ENCODE measurements around the gene STEAP1B.

Gene STEAP1B

GRCh38 chr7:22406715-22407114 is 93.3 kb downstream of the STEAP1B start:
- in situ Hi-C loops (cut with HindIII; ENCODE audit: low pct_unique_long_range_greater_than_20kb, low sequenced_read_pairs), result no loop called here
- DNase-seq (ENCODE audit: low read depth in 1 of 2, low spot score in 1 of 2), result no peak
- no peak for TF ChIP-seq JUND (IDR thresholded peaks at IDR 0.05; ENCODE audit: low read depth)

DNA sequence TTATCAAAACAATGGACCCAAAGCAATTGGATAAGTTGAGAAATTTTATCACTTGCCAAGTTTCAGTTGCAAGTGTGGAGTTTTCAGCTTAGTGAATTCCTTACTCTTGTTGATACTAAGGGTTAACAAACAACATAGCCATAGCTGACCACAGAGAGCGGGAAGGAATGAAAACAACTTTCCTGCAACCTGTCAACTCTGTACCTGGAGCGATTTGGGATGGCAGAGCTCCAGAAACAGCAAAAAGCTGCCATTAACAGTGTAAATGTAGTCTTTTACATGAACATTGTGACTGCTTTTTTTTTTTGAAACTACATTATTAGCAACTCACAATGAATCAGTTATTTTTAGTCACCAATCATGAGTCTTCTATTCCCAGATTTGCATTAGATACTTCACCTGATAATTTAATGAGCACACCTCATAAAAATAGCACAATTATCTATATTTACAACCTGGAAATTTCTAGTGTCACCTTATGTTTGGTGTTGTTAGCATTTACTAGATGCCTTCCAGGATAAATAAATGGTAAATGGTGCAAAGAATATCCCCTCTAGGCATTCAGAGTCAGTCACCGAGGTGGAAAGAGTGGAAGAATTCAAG is 95.5 kb downstream of the STEAP1B start:
- TF ChIP-seq JUND (IDR thresholded peaks at IDR 0.05; ENCODE audit: low read depth), result peak; percentile 72; the same call in 1 of the 2 replicates
- peak in 1 of 2 experiments; percentile 58 for DNase-seq (ENCODE audit: low read depth in 1 of 2, low spot score in 1 of 2)
- in situ Hi-C loops (cut with HindIII; ENCODE audit: low pct_unique_long_range_greater_than_20kb, low sequenced_read_pairs), result no loop called here

DNA sequence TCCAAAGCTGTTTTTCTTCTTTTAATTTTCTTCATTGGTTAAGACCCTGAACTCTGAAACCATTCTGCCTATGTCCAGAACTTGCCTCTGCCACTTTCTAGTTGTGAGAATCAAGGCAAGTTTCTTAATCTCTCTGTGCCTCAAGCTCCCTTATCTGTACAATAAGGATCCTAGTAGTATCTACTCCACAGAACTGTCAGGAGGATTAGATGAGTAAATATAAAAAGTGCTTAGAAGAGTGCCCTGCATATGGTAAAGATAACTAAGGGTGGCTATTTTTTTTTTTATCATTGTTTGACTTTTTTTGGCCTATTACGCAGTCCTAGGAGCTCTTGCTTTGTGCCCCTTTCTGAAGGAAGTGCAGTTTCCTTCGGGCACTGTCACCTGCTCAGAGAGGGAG is 96.6 kb downstream of the STEAP1B start:
- in situ Hi-C loops (cut with HindIII; ENCODE audit: low pct_unique_long_range_greater_than_20kb, low sequenced_read_pairs), result no loop called here
- DNase-seq (ENCODE audit: low read depth in 1 of 2, low spot score in 1 of 2), result no peak
- no peak for TF ChIP-seq JUND (IDR thresholded peaks at IDR 0.05; ENCODE audit: low read depth)

GRCh38 chr7:22402250-22402649 is 97.7 kb downstream of the STEAP1B start:
- in situ Hi-C loops (cut with HindIII; ENCODE audit: low pct_unique_long_range_greater_than_20kb, low sequenced_read_pairs), result no loop called here
- TF ChIP-seq JUND (IDR thresholded peaks at IDR 0.05; ENCODE audit: low read depth), result no peak
- DNase-seq (ENCODE audit: low read depth in 1 of 2, low spot score in 1 of 2), result no peak

GRCh38 chr7:22400936-22401553 is 98.9 kb downstream of the STEAP1B start:
- DNase-seq (ENCODE audit: low read depth in 1 of 2, low spot score in 1 of 2), result no peak
- no peak for TF ChIP-seq JUND (IDR thresholded peaks at IDR 0.05; ENCODE audit: low read depth)
- in situ Hi-C loops (cut with HindIII; ENCODE audit: low pct_unique_long_range_greater_than_20kb, low sequenced_read_pairs), result no loop called here

DNA sequence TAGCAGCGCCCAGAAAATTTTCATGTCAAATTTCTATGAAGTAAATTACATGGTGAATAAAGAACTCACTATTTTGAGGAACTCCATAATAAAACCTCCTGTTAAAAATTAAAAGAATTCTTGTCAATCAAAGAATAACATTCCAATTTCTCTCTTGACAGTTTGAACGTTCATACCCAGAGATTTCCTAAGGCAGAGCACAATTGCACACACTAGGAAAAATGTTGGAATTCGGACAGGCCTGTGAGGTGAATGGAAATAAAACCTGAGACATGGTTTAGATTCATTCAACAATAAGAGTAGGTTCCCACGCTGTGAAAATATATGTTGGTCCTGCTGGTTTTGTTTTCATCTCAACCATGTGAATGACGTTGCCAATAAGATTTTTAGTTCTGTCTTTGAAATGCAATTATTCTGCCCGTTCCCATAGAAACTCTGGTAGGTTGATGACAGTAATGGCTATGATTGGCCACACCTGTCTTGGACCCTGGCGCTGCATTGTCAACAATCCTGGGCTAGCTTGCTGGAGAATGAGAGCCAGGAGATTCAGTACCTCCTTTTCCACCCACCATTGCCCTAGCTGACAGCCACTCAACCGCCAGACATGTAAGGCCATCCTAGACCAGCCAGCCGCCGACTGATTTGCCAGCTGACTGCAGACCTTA is 99.7 kb downstream of the STEAP1B start:
- in situ Hi-C loops (cut with HindIII; ENCODE audit: low pct_unique_long_range_greater_than_20kb, low sequenced_read_pairs), result no loop called here
- DNase-seq (ENCODE audit: low read depth in 1 of 2, low spot score in 1 of 2), result no peak
- TF ChIP-seq JUND (IDR thresholded peaks at IDR 0.05; ENCODE audit: low read depth), result no peak

DNA sequence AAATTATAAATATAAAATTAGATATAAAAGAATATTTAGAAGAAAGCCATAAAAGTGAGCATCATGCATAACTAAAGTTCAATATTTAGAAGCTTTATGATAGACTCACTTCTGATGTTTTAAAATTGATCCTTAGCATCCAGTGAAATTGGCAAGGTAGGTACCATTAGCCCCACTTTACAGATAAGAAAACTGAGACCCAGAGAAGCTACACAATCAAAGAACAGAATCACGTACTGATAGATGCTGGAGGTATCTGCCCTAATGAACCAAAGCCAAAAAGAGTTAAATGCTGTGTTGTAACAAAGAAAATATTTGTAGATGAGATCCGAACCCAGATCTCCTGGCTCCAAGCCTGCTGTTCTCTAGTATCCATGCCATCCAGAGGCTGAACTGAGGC is 100.4 kb downstream of the STEAP1B start:
- DNase-seq (ENCODE audit: low read depth in 1 of 2, low spot score in 1 of 2), result no peak
- in situ Hi-C loops (cut with HindIII; ENCODE audit: low pct_unique_long_range_greater_than_20kb, low sequenced_read_pairs), result no loop called here
- TF ChIP-seq JUND (IDR thresholded peaks at IDR 0.05; ENCODE audit: low read depth), result no peak

DNA sequence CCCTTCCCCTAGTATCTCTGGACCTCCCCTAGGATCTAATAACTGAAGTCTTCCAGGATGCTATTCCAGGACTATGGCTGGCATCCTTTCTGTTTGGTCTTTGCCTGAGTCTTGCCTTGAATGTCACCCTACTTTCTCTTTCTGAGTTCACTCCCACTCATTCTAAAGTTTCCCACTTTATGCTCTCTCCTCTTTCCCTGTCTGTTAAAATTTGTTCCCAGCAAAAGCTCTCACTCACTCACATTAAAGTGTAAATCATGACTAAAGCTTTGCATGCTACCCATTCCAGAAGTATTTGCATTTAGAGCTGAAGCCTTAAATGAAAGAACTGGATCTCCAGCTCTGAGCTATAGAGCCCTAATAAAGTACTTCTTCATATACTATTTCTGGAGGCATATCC is 100.9 kb downstream of the STEAP1B start:
- no peak for TF ChIP-seq JUND (IDR thresholded peaks at IDR 0.05; ENCODE audit: low read depth)
- DNase-seq (ENCODE audit: low read depth in 1 of 2, low spot score in 1 of 2), result no peak
- in situ Hi-C loops (cut with HindIII; ENCODE audit: low pct_unique_long_range_greater_than_20kb, low sequenced_read_pairs), result no loop called here

DNA sequence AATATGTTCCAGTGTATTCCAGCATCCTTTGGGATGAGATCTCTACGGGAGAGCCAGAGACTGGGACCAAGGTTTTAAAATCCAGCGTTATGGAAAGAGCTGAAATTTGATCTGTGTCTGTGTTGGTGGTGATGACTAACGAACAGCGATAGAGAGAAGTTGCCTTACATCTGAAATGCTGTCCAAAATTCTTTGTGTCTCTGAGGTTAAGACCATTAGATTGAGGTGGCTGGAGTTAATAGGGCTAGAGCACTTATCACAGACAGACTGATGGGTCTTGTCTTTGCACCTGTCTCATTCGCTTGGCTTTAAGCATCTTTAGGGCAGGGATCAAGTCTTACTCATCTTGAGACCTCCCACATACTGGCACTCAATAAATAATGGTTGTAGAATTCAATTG is 102.0 kb downstream of the STEAP1B start:
- in situ Hi-C loops (cut with HindIII; ENCODE audit: low pct_unique_long_range_greater_than_20kb, low sequenced_read_pairs), result no loop called here
- no peak for DNase-seq (ENCODE audit: low read depth in 1 of 2, low spot score in 1 of 2)
- no peak for TF ChIP-seq JUND (IDR thresholded peaks at IDR 0.05; ENCODE audit: low read depth)

DNA sequence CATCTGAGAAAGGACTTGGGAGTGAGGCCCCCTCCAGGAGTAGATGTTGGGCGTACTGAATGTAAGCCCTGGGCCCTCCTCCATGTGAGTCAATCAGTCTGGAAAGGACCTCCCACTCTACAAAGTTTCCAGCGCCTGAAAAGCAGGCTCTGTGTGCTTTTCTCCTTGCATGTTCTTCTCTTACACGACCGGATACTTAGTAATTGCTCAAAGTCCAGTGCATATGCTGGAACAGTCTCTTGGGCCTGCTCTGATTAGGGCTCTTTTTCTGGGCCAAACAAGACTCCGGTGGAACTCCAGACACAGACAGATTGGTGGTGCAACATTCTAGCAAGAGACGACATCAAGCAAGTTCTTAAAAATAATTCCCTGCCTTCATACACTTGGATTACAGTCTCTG is 104.8 kb downstream of the STEAP1B start:
- in situ Hi-C loops (cut with HindIII; ENCODE audit: low pct_unique_long_range_greater_than_20kb, low sequenced_read_pairs), result no loop called here
- DNase-seq (ENCODE audit: low read depth in 1 of 2, low spot score in 1 of 2), result no peak
- TF ChIP-seq JUND (IDR thresholded peaks at IDR 0.05; ENCODE audit: low read depth), result no peak

DNA sequence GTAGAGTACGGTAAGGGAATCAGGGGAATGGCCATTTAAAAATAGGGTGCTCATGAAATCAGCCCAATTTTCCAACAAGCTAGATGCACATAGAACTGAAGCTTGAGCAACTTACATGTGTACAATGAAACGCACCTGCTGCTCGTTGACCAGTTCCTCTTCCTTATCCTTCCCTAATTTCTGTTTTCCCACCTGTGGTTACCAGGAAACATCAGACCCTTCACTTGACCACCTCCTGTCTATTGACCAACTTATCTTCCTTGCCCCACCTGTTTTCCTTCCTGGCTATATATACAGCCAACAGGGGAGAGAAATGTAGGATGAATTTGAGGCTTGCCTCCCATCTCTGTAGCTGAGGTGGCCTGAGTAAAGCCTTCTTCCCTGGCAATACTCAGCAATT is 105.2 kb downstream of the STEAP1B start:
- no peak for TF ChIP-seq JUND (IDR thresholded peaks at IDR 0.05; ENCODE audit: low read depth)
- no peak for DNase-seq (ENCODE audit: low read depth in 1 of 2, low spot score in 1 of 2)
- in situ Hi-C loops (cut with HindIII; ENCODE audit: low pct_unique_long_range_greater_than_20kb, low sequenced_read_pairs), result no loop called here

DNA sequence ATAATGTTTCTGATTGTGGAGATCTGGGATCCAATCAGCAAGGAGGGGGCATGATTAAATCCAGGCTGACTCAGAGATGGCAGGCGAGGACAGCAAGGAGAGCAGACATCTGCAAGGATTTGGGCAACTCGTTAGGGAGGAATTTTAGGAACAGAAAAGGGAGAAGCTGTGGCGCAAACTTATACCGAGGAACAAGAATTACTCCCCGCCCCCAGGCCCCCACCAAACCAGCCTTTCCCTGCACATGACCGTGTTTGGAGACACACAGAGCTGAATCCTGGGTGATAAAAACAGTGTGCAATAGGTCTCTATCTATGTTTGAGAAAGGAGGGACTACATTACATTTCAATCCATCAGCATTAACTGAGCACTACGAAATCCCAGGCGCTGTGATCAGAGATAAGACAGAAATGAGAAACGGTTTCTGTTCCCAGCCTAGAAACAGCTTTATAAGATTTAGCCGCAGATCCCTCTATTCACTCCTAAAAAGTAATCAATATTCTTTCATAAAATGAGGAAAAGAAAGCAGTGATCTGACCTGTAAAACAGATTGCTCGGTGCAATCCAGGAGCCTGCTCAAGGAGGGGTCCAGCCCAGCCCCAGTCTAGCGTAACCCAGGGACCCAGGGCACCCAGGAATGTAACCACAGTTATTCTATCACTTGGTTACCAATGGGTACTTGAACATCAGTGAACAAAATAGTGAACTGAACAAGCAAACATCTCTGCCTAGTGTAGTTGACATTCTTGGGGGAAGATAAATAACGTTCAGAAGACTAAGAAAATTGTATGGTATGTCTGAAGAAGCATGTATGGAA is 105.9 kb downstream of the STEAP1B start:
- in situ Hi-C loops (cut with HindIII; ENCODE audit: low pct_unique_long_range_greater_than_20kb, low sequenced_read_pairs), result no loop called here
- no peak for DNase-seq (ENCODE audit: low read depth in 1 of 2, low spot score in 1 of 2)
- no peak for TF ChIP-seq JUND (IDR thresholded peaks at IDR 0.05; ENCODE audit: low read depth)

DNA sequence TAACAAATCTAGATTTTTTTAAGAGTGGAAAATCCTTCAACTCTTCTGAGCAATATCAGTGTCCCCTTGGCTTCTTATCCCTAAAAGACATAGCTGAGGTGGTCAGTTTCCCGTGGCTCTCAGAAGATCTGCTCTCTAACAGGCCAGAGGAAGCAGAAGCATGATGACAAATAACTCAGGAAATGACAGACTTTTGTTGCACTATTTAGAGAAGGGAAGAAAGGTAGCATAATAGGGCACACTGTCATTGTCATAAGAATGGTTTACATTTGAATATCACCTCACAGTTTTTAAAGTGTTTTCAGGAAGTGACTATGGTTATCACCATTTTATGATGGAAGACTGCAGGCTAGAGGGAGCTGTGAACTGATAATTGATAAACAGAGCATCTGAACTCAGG is 109.5 kb downstream of the STEAP1B start:
- in situ Hi-C loops (cut with HindIII; ENCODE audit: low pct_unique_long_range_greater_than_20kb, low sequenced_read_pairs), result no loop called here
- no peak for DNase-seq (ENCODE audit: low read depth in 1 of 2, low spot score in 1 of 2)
- TF ChIP-seq JUND (IDR thresholded peaks at IDR 0.05; ENCODE audit: low read depth), result no peak

Measured in T47D (cell line).